Kidney (tissue), 14 donors: ENCODE results near the gene SLC44A3. TPM values are rescaled to one million over a fixed set of nuclear protein-coding genes. Genes with fewer than 3 reads are reported as not detected.
A peak's percentile ranks its signal among the peaks of the same experiment; 100 is the strongest.

ENCODE experiments used
- DNase-seq, 5 donors: peaks; one replicate each; pipeline ENCODE4 v3.0.0-alpha.2; 2013 to 2020
- FAIRE-seq: peaks from 2 replicates; lab custom pipeline; 2012; peaks lifted over from hg19 to GRCh38; lab: Jason Lieb, UNC
- H3K27ac ChIP-seq, 2 donors: one replicate each; pipeline ENCODE4 v1.7.0; 2013; ENCODE audit warnings: low read depth in 2 of 2, low read length in 2 of 2, inconsistent platforms in 1 of 2
- H3K27me3 ChIP-seq: one replicate; pipeline ENCODE4 v1.7.1; 2013; ENCODE audit warnings: low read length, inconsistent platforms; ENCODE audit not compliant: control insufficient read depth, insufficient read depth
- H3K36me3 ChIP-seq, 3 donors: one replicate each; pipeline versions ENCODE4 v1.7.0 to v1.7.1; 2013; ENCODE audit warnings: low read length in 3 of 3, control low read depth in 1 of 3, inconsistent platforms in 1 of 3; ENCODE audit not compliant: insufficient read depth in 3 of 3, control insufficient read depth in 2 of 3
- H3K4me1 ChIP-seq, 3 donors: one replicate each; pipeline versions ENCODE4 v1.7.0 to v1.7.1; 2013; ENCODE audit warnings: low read length in 3 of 3, inconsistent platforms in 1 of 3, low read depth in 1 of 3; ENCODE audit not compliant: control insufficient read depth in 2 of 3, insufficient read depth in 2 of 3
- H3K4me3 ChIP-seq, 3 donors: one replicate each; pipeline versions ENCODE4 v1.7.0 to v1.8.1; 2013; ENCODE audit warnings: low read length in 3 of 3, control low read depth in 1 of 3, inconsistent platforms in 1 of 3
- H3K9ac ChIP-seq, 3 donors: one replicate each; pipeline versions ENCODE4 v1.7.0 to v1.7.1; 2013; ENCODE audit warnings: low read length in 3 of 3, control low read depth in 1 of 3, inconsistent platforms in 1 of 3
- H3K9me3 ChIP-seq, 3 donors: one replicate each; pipeline versions ENCODE4 v1.7.0 to v1.7.1; 2013; ENCODE audit warnings: low read length in 3 of 3, control low read depth in 1 of 3, inconsistent platforms in 1 of 3; ENCODE audit not compliant: control insufficient read depth in 2 of 3, insufficient read depth in 1 of 3
- CTCF ChIP-seq: IDR thresholded peaks from 3 replicates; pipeline ENCODE4 v1.5.1; 2012; ENCODE audit warnings: mild to moderate bottlenecking, moderate library complexity, borderline replicate concordance; ENCODE audit not compliant: insufficient read depth; ENCODE audit errors: extremely low read depth
- intact Hi-C: fragments of 100-400 bp; cut with DNase I; formaldehyde crosslinking; loops from one replicate; pipeline ENCODE4 v1.11.1; 2022
- polyA plus RNA-seq: library from polyadenylated mRNA; stranded (reverse); fragments of 350-450 nt; fragmentation: Illumina TruSeq; extraction: RNeasy Lipid Tissue Mini Kit (QIAGEN cat#74804); gene quantifications from one replicate; pipeline ENCODE4 v1.2.3, GENCODE V29; 2014; ENCODE audit warnings: low read depth, low replicate concordance; ENCODE audit not compliant: insufficient read depth
- total RNA-seq: library from RNA; stranded (reverse); fragmentation: NEBNext Ultra II Directional; extraction: Animal tissue kit (Norgen Biotek cat#: 25700); gene quantifications from one replicate; pipeline ENCODE4 v1.2.1, GENCODE V29; 2021
- donor health status: control.
- donor health status: control.
- donor health status: control.
- donor health status: control.
- donor health status: control.
- donor health status: DM: yes; HTN: yes; CAD: no.
- donor health status: Normal renal cell carcinoma (clear cell type).

Gene SLC44A3
- total and polyA plus RNA-seq, 2 donors from 2014 or later, result 35.2 to 49.6 TPM

GRCh38 chr1:94863297-94863911 lies 43.2 kb downstream of the SLC44A3 start:
- H3K9me3 ChIP-seq, result no peaks in the 10 kb centered on the region
- no peak for TF ChIP-seq CTCF
- DNase-seq (peak in 2 of 5 donors; percentile 37 to 67), FAIRE-seq (peak; percentile 47)
- peak overlapping the region; percentile 92 to 98 for H3K27ac ChIP-seq
- intact Hi-C loops, result loop anchor here (10.0 kb wide), 1 partner anchor 61 kb away; the partner anchor contains the start of gene CNN3
- peaks cover 13 to 51% (median 32%) of the 10 kb centered on the region in 3 donors for H3K4me1 ChIP-seq
- H3K27me3 ChIP-seq, result no peaks in the 10 kb centered on the region
- no peaks in the 10 kb centered on the region for H3K36me3 ChIP-seq
- H3K4me3 ChIP-seq, result peak overlapping the region in 2 of 3 donors; percentile 0 to 20
- H3K9ac ChIP-seq, result peak overlapping the region in 2 of 3 donors; percentile 51 to 72

- Histone ChIP-seq H3K27ac (peak overlapping the region; percentile 92 to 98), H3K9me3 (no peaks in the 10 kb centered on the region), H3K4me1 (peaks cover 13 to 51% (median 32%) of the 10 kb centered on the region in 3 donors), H3K27me3 (no peaks in the 10 kb centered on the region), H3K36me3 (no peaks in the 10 kb centered on the region), H3K4me3 (peak overlapping the region in 1 of 3 donors; percentile 20), H3K9ac (peak overlapping the region in 2 of 3 donors; percentile 44 to 72)
- intact Hi-C loops, result loop anchor here (10.0 kb wide), 1 partner anchor 61 kb away; the partner anchor contains the start of gene CNN3
- FAIRE-seq (no peak), DNase-seq (peak in 3 of 5 donors; percentile 29 to 89 (median 71))
- no peak for TF ChIP-seq CTCF
These were observed 43.8 kb downstream of the SLC44A3 start for GRCh38 chr1:94863919-94864318.

GRCh38 chr1:94864821-94865220 lies 44.7 kb downstream of the SLC44A3 start:
- H3K9ac ChIP-seq, result peak overlapping the region in 2 of 3 donors; percentile 44 to 72
- FAIRE-seq, result no peak
- H3K4me1 ChIP-seq, result peaks cover 13 to 51% (median 32%) of the 10 kb centered on the region in 3 donors
- intact Hi-C loops, result loop anchor here (10.0 kb wide), 1 partner anchor 60 kb away; the partner anchor contains the start of gene CNN3
- no peaks in the 10 kb centered on the region for H3K9me3 ChIP-seq
- H3K4me3 ChIP-seq, result peak overlapping the region in 2 of 3 donors; percentile 20 to 23
- TF ChIP-seq CTCF, result no peak
- no peaks in the 10 kb centered on the region for H3K36me3 ChIP-seq
- peak overlapping the region; percentile 92 to 98 for H3K27ac ChIP-seq
- H3K27me3 ChIP-seq, result no peaks in the 10 kb centered on the region
- DNase-seq, result peak in 3 of 5 donors; percentile 37 to 71 (median 61)
